IgD-negative memory B cell (primary cell): Measurements from ENCODE around the gene PPFIBP1. TPM values are rescaled to one million over a fixed set of nuclear protein-coding genes. Genes with fewer than 3 reads are reported as not detected.
A peak's percentile ranks its signal among the peaks of the same experiment; 100 is the strongest.

Experiments used
- H3K27ac Mint-ChIP-seq, 3 donors: one replicate each; pipeline ENCODE4 v1.8.0; 2020 to 2022; ENCODE audit warnings: mild to moderate bottlenecking in 3 of 3, mixed read lengths in 3 of 3, moderate library complexity in 1 of 3
- H3K27me3 Mint-ChIP-seq: one replicate; pipeline ENCODE4 v1.8.0; 2021; ENCODE audit warnings: mixed read lengths
- H3K36me3 Mint-ChIP-seq: one replicate; pipeline ENCODE4 v1.8.0; 2020; ENCODE audit warnings: mild to moderate bottlenecking, mixed read lengths
- H3K4me1 Mint-ChIP-seq, 3 donors: one replicate each; pipeline ENCODE4 v1.8.0; 2020 to 2022; ENCODE audit warnings: mixed read lengths in 3 of 3, mild to moderate bottlenecking in 1 of 3
- H3K4me3 Mint-ChIP-seq, 4 donors: one replicate each; pipeline ENCODE4 v1.8.0; 2020 to 2022; ENCODE audit warnings: mild to moderate bottlenecking in 4 of 4, mixed read lengths in 4 of 4, moderate library complexity in 3 of 4
- H3K9me3 Mint-ChIP-seq, 3 donors: one replicate each; pipeline ENCODE4 v1.8.0; 2020 to 2021; ENCODE audit warnings: mixed read lengths in 3 of 3, mild to moderate bottlenecking in 1 of 3
- polyA plus RNA-seq: library from polyadenylated mRNA; unstranded; fragments of 300-500 nt; fragmentation: Illumina TruSeq; gene quantifications from one replicate; pipeline ENCODE4 v1.2.3, GENCODE V29; 2021

PPFIBP1 gene
- polyA plus RNA-seq, 1 donor from 2014 or later, result 2.2 TPM

- H3K27ac Mint-ChIP-seq, result no peak overlapping the region
- no peaks in the 10 kb centered on the region for H3K27me3 Mint-ChIP-seq
These were observed 156.6 kb downstream of the PPFIBP1 start for GRCh38 chr12:27680619-27681018.

GRCh38 chr12:27682534-27682933 is 158.5 kb downstream of the PPFIBP1 start:
- Mint-ChIP-seq H3K36me3 (no peaks in the 10 kb centered on the region), H3K27ac (no peak overlapping the region), H3K27me3 (no peaks in the 10 kb centered on the region), H3K4me1 (no peaks in the 10 kb centered on the region), H3K9me3 (no peaks in the 10 kb centered on the region), H3K4me3 (no peak overlapping the region)

More at GRCh38 chr12:27680619-27681018, 156.6 kb downstream of the PPFIBP1 start:
- no peaks in the 10 kb centered on the region for H3K9me3 Mint-ChIP-seq
- no peaks in the 10 kb centered on the region for H3K36me3 Mint-ChIP-seq
- H3K4me3 Mint-ChIP-seq, result no peak overlapping the region
- no peaks in the 10 kb centered on the region for H3K4me1 Mint-ChIP-seq

- no peak overlapping the region for H3K27ac Mint-ChIP-seq
- H3K4me1 Mint-ChIP-seq, result no peaks in the 10 kb centered on the region
- peaks cover 1% of the 10 kb centered on the region for H3K36me3 Mint-ChIP-seq
- H3K9me3 Mint-ChIP-seq, result no peaks in the 10 kb centered on the region
- H3K4me3 Mint-ChIP-seq, result no peak overlapping the region
- no peaks in the 10 kb centered on the region for H3K27me3 Mint-ChIP-seq
These were observed 161.3 kb downstream of the PPFIBP1 start for GRCh38 chr12:27685274-27685673.

GRCh38 chr12:27686147-27686546 is 162.1 kb downstream of the PPFIBP1 start:
- no peak overlapping the region for H3K4me3 Mint-ChIP-seq
- H3K36me3 Mint-ChIP-seq, result peaks cover 1% of the 10 kb centered on the region
- H3K4me1 Mint-ChIP-seq, result no peaks in the 10 kb centered on the region
- H3K9me3 Mint-ChIP-seq, result no peaks in the 10 kb centered on the region
- no peak overlapping the region for H3K27ac Mint-ChIP-seq
- H3K27me3 Mint-ChIP-seq, result no peaks in the 10 kb centered on the region

- peaks cover 1% of the 10 kb centered on the region for H3K36me3 Mint-ChIP-seq
- no peaks in the 10 kb centered on the region for H3K4me1 Mint-ChIP-seq
- H3K27ac Mint-ChIP-seq, result no peak overlapping the region
- no peaks in the 10 kb centered on the region for H3K9me3 Mint-ChIP-seq
- no peak overlapping the region for H3K4me3 Mint-ChIP-seq
- no peaks in the 10 kb centered on the region for H3K27me3 Mint-ChIP-seq
These were observed 164.7 kb downstream of the PPFIBP1 start for GRCh38 chr12:27688671-27689070.

GRCh38 chr12:27689558-27690180 is 165.7 kb downstream of the PPFIBP1 start:
- peaks cover 3% of the 10 kb centered on the region for H3K36me3 Mint-ChIP-seq
- no peak overlapping the region for H3K4me3 Mint-ChIP-seq
- H3K9me3 Mint-ChIP-seq, result no peaks in the 10 kb centered on the region
- no peaks in the 10 kb centered on the region for H3K4me1 Mint-ChIP-seq
- no peaks in the 10 kb centered on the region for H3K27me3 Mint-ChIP-seq
- peak overlapping the region in 1 of 3 donors; percentile 13 for H3K27ac Mint-ChIP-seq

- Mint-ChIP-seq H3K27ac (no peak overlapping the region), H3K4me3 (no peak overlapping the region), H3K36me3 (peaks cover 5% of the 10 kb centered on the region), H3K4me1 (no peaks in the 10 kb centered on the region), H3K9me3 (no peaks in the 10 kb centered on the region), H3K27me3 (peaks cover 1% of the 10 kb centered on the region)
These were observed 169.4 kb downstream of the PPFIBP1 start for GRCh38 chr12:27693403-27693802.

- Mint-ChIP-seq H3K27me3 (peaks cover 3% of the 10 kb centered on the region), H3K4me1 (no peaks in the 10 kb centered on the region), H3K4me3 (no peak overlapping the region), H3K36me3 (peaks cover 3% of the 10 kb centered on the region), H3K27ac (no peak overlapping the region), H3K9me3 (no peaks in the 10 kb centered on the region)
These were observed 171.7 kb downstream of the PPFIBP1 start for GRCh38 chr12:27695556-27696292.

- Mint-ChIP-seq H3K9me3 (no peaks in the 10 kb centered on the region), H3K27ac (no peak within 1 kb of the TSS), H3K27me3 (peaks cover 3% of the 10 kb centered on the region), H3K36me3 (peaks cover 3% of the 10 kb centered on the region), H3K4me3 (no peak within 1 kb of the TSS), H3K4me1 (no peaks in the 10 kb centered on the region)
These were observed 172.3 kb downstream of the PPFIBP1 start, which contains the start of gene REP15 for GRCh38 chr12:27696293-27696652. REP15 (plus strand) TSS chr12:27696447; CDS start chr12:27696563, 116 bp downstream.

GRCh38 chr12:27696864-27697564 is 173.0 kb downstream of the PPFIBP1 start:
- Mint-ChIP-seq H3K9me3 (no peaks in the 10 kb centered on the region), H3K36me3 (peaks cover 3% of the 10 kb centered on the region), H3K27me3 (peaks cover 4% of the 10 kb centered on the region)

GRCh38 chr12:27703720-27704452 is 179.9 kb downstream of the PPFIBP1 start:
- no peaks in the 10 kb centered on the region for H3K36me3 Mint-ChIP-seq
- no peaks in the 10 kb centered on the region for H3K9me3 Mint-ChIP-seq
- H3K4me1 Mint-ChIP-seq, result no peaks in the 10 kb centered on the region
- no peak overlapping the region for H3K4me3 Mint-ChIP-seq
- peaks cover 3% of the 10 kb centered on the region for H3K27me3 Mint-ChIP-seq
- H3K27ac Mint-ChIP-seq, result no peak overlapping the region

More at GRCh38 chr12:27696864-27697564, 173.0 kb downstream of the PPFIBP1 start:
- Mint-ChIP-seq H3K4me1 (no peaks in the 10 kb centered on the region), H3K27ac (no peak overlapping the region), H3K4me3 (no peak overlapping the region)

- no peaks in the 10 kb centered on the region for H3K9me3 Mint-ChIP-seq
- H3K4me1 Mint-ChIP-seq, result peaks cover 0 to 4% (median 1%) of the 10 kb centered on the region in 3 donors
- H3K36me3 Mint-ChIP-seq, result no peaks in the 10 kb centered on the region
- H3K27ac Mint-ChIP-seq, result no peak overlapping the region
- H3K27me3 Mint-ChIP-seq, result peaks cover 2% of the 10 kb centered on the region
- no peak overlapping the region for H3K4me3 Mint-ChIP-seq
These were observed 181.3 kb downstream of the PPFIBP1 start for GRCh38 chr12:27705263-27705662.

- Mint-ChIP-seq H3K27me3 (peaks cover 1% of the 10 kb centered on the region), H3K4me3 (peak overlapping the region in 1 of 4 donors; percentile 44), H3K4me1 (peaks cover 11 to 17% (median 11%) of the 10 kb centered on the region in 3 donors), H3K9me3 (no peaks in the 10 kb centered on the region), H3K27ac (peak overlapping the region in 1 of 3 donors; percentile 29), H3K36me3 (no peaks in the 10 kb centered on the region)
These were observed 183.2 kb downstream of the PPFIBP1 start for GRCh38 chr12:27707216-27707615.

GRCh38 chr12:27709212-27709931 is 185.4 kb downstream of the PPFIBP1 start:
- Mint-ChIP-seq H3K4me1 (peaks cover 17 to 21% (median 17%) of the 10 kb centered on the region in 3 donors), H3K27me3 (peaks cover 1% of the 10 kb centered on the region), H3K9me3 (no peaks in the 10 kb centered on the region), H3K27ac (peak overlapping the region in 2 of 3 donors; percentile 26 to 53), H3K36me3 (no peaks in the 10 kb centered on the region), H3K4me3 (peak overlapping the region in 3 of 4 donors; percentile 95 to 98 (median 97))
